ENCODE data around the gene HADHA.
A peak's percentile ranks its signal among the peaks of the same experiment; 100 is the strongest.

HADHA gene

GRCh38 chr2:26191316-26192159 is 52.9 kb downstream of the HADHA start:
- no peak for DNase-seq

- DNase-seq = no peak
These were observed 54.1 kb downstream of the HADHA start for GRCh38 chr2:26190369-26190768.

- no peak for DNase-seq
These were observed 54.7 kb downstream of the HADHA start for GRCh38 chr2:26189751-26190150.

- DNase-seq = no peak
These were observed 55.3 kb downstream of the HADHA start for GRCh38 chr2:26189123-26189522.

GRCh38 chr2:26187537-26188104 is 56.8 kb downstream of the HADHA start:
- DNase-seq = no peak

GRCh38 chr2:26187114-26187513 is 57.3 kb downstream of the HADHA start:
- no peak for DNase-seq

- DNase-seq = no peak
These were observed 58.3 kb downstream of the HADHA start for GRCh38 chr2:26185954-26186770.

- no peak for DNase-seq
These were observed 59.0 kb downstream of the HADHA start for GRCh38 chr2:26185304-26185928.

GRCh38 chr2:26184555-26185303 is 59.7 kb downstream of the HADHA start:
- DNase-seq = peak; percentile 92

GRCh38 chr2:26184121-26184520 is 60.3 kb downstream of the HADHA start:
- no peak for DNase-seq

GRCh38 chr2:26182887-26183630 is 61.4 kb downstream of the HADHA start:
- DNase-seq = no peak

- no peak for DNase-seq
These were observed 62.0 kb downstream of the HADHA start for GRCh38 chr2:26182441-26182840.

GRCh38 chr2:26179446-26179913 is 65.0 kb downstream of the HADHA start:
- no peak for DNase-seq

- DNase-seq = peak; percentile 65
These were observed 65.5 kb downstream of the HADHA start for GRCh38 chr2:26178746-26179436.

- no peak for DNase-seq
These were observed 66.2 kb downstream of the HADHA start for GRCh38 chr2:26178246-26178645.

- no peak for DNase-seq
These were observed 67.3 kb downstream of the HADHA start for GRCh38 chr2:26177122-26177521.

GRCh38 chr2:26176279-26176615 is 68.2 kb downstream of the HADHA start:
- DNase-seq = no peak

GRCh38 chr2:26175466-26176278 is 68.8 kb downstream of the HADHA start:
- no peak for DNase-seq

GRCh38 chr2:26174691-26175465 is 69.6 kb downstream of the HADHA start:
- DNase-seq = no peak
